DOHH2 (cell line): Measurements from ENCODE around the gene GPR45.

Experiments
- H3F3A ChIP-seq: fragments of 200-600 bp; sonication (generic), shearing (Covaris generic); 2 replicates; pipeline ENCODE4 v1.6.0; 2016; ENCODE audit warnings: antibody characterized with exemption, mild to moderate bottlenecking; ENCODE audit not compliant: control insufficient read depth, insufficient read depth
- H3K27ac ChIP-seq: fragments of 200-600 bp; sonication (generic); 2 replicates; pipeline ENCODE4 v1.5.1; 2014; ENCODE audit warnings: low read depth, mild to moderate bottlenecking, low read length, moderate library complexity
- H3K27me3 ChIP-seq: fragments of 200-600 bp; sonication (generic); 2 replicates; pipeline ENCODE4 v1.6.1; 2014; ENCODE audit warnings: mild to moderate bottlenecking, low read length, mixed read lengths; ENCODE audit not compliant: control insufficient read depth
- H3K36me3 ChIP-seq: fragments of 200-600 bp; sonication (generic); 2 replicates; pipeline ENCODE4 v1.6.1; 2014; ENCODE audit warnings: mild to moderate bottlenecking, low read length, moderate library complexity, mixed read lengths; ENCODE audit not compliant: control insufficient read depth
- H3K4me1 ChIP-seq: fragments of 200-600 bp; sonication (generic); 2 replicates; pipeline ENCODE4 v1.6.1; 2014; ENCODE audit warnings: mild to moderate bottlenecking, low read length, mixed read lengths; ENCODE audit not compliant: control insufficient read depth
- H3K4me2 ChIP-seq: fragments of 200-600 bp; sonication (generic); 2 replicates; pipeline ENCODE4 v1.6.0; 2014; ENCODE audit warnings: mild to moderate bottlenecking, low read length, moderate library complexity
- H3K4me3 ChIP-seq: fragments of 200-600 bp; sonication (generic); 2 replicates; pipeline ENCODE4 v1.5.1; 2014; ENCODE audit warnings: mild to moderate bottlenecking, low read length, mixed read lengths
- H3K79me2 ChIP-seq: fragments of 200-600 bp; sonication (generic); 2 replicates; pipeline ENCODE4 v1.6.1; 2014; ENCODE audit warnings: mild to moderate bottlenecking, low read length, mixed read lengths; ENCODE audit not compliant: control insufficient read depth
- H3K9me2 ChIP-seq: fragments of 200-600 bp; sonication (generic); replicated peaks from 2 replicates; pipeline ENCODE4 v1.6.1; 2014; ENCODE audit warnings: mild to moderate bottlenecking, low read length, mixed read lengths; ENCODE audit not compliant: control insufficient read depth
- H3K9me3 ChIP-seq: fragments of 200-600 bp; sonication (generic); 2 replicates; pipeline ENCODE4 v1.6.1; 2014; ENCODE audit warnings: antibody characterized with exemption, low read length, mixed read lengths; ENCODE audit not compliant: control insufficient read depth, insufficient read depth
- H4K20me1 ChIP-seq: fragments of 200-600 bp; sonication (generic); 2 replicates; pipeline ENCODE4 v1.6.0; 2014; ENCODE audit warnings: low read depth, mild to moderate bottlenecking, antibody characterized with exemption, low read length, moderate library complexity; ENCODE audit not compliant: control insufficient read depth, insufficient read depth
- EZH2phosphoT487 ChIP-seq: fragments of 200-600 bp; sonication (generic); IDR thresholded peaks from 2 replicates; pipeline ENCODE4 v1.6.1; 2017; ENCODE audit warnings: borderline replicate concordance, mild to moderate bottlenecking, antibody characterized with exemption, low read length, moderate library complexity, mixed read lengths
- TF ChIP-seq, protein P1 (sequence below): fragments of 200-600 bp; sonication (generic); IDR thresholded peaks from one replicate; pipeline ENCODE4 v1.5.1; 2014; ENCODE audit warnings: antibody characterized with exemption, mild to moderate bottlenecking, low read depth, low read length; ENCODE audit not compliant: poor library complexity, severe bottlenecking

GPR45 gene

DNA sequence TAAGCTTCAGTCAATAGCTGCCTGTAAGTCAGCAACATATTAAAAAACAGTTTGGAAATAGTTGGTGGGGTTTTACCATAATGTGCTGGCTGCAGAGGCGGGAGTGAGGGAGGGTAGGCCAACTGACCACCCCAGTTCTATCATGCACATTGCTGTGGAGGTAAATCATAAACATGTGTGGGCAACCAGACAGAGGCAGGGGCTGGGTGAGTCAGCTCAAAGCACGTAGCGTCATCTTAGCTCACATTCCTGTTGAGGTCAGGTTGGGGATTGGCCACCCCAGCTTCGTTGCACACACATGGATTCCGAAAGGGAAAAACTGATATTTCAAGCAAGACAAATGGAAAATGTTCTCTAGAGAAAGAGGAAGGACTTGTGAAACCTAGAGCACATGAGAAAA lies 19.5 kb downstream of the GPR45 start:
- Histone ChIP-seq H3K4me3 (no peak overlapping the region), H3K9me2 (no peaks in the 10 kb centered on the region), H3K9me3 (no peaks in the 10 kb centered on the region), H3K4me1 (no peaks in the 10 kb centered on the region), H3K4me2 (no peak overlapping the region), H3K27me3 (no peaks in the 10 kb centered on the region), H3K36me3 (peaks cover 16% of the 10 kb centered on the region), H3K79me2 (no peaks in the 10 kb centered on the region), H3K27ac (no peak overlapping the region), H3F3A (no peaks in the 10 kb centered on the region), H4K20me1 (no peaks in the 10 kb centered on the region)
- TF ChIP-seq EZH2phosphoT487: no peak

DNA sequence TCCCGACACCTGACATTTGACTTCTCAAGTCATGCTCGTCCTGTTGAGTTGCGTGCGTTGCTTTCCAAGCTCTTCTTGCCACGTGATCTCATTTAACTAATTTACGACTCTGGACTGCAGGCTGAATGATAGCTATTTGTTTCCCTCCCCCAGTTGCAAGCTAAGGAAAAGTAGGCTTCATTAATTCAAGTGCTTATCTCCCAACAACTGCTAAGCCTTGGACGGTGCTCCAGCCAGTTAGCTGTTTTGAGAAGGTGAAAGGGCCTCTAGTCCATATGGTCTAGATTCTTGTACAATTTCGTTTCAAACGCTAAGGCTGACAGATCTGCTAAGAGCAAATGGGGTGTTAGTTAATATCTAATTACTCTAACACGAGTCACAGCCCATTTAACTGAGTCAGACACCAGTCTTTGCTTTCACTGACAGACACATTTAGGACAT lies 21.1 kb downstream of the GPR45 start:
- Histone ChIP-seq H3K9me3 (no peaks in the 10 kb centered on the region), H3K79me2 (no peaks in the 10 kb centered on the region), H3K27ac (no peak overlapping the region), H3K36me3 (peaks cover 32% of the 10 kb centered on the region), H3F3A (no peaks in the 10 kb centered on the region), H3K9me2 (no peaks in the 10 kb centered on the region), H4K20me1 (no peaks in the 10 kb centered on the region), H3K4me2 (no peak overlapping the region), H3K4me3 (no peak overlapping the region), H3K27me3 (no peaks in the 10 kb centered on the region), H3K4me1 (no peaks in the 10 kb centered on the region)
- TF ChIP-seq, protein P1, sequence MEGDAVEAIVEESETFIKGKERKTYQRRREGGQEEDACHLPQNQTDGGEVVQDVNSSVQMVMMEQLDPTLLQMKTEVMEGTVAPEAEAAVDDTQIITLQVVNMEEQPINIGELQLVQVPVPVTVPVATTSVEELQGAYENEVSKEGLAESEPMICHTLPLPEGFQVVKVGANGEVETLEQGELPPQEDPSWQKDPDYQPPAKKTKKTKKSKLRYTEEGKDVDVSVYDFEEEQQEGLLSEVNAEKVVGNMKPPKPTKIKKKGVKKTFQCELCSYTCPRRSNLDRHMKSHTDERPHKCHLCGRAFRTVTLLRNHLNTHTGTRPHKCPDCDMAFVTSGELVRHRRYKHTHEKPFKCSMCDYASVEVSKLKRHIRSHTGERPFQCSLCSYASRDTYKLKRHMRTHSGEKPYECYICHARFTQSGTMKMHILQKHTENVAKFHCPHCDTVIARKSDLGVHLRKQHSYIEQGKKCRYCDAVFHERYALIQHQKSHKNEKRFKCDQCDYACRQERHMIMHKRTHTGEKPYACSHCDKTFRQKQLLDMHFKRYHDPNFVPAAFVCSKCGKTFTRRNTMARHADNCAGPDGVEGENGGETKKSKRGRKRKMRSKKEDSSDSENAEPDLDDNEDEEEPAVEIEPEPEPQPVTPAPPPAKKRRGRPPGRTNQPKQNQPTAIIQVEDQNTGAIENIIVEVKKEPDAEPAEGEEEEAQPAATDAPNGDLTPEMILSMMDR: no peak
- TF ChIP-seq EZH2phosphoT487: no peak

DNA sequence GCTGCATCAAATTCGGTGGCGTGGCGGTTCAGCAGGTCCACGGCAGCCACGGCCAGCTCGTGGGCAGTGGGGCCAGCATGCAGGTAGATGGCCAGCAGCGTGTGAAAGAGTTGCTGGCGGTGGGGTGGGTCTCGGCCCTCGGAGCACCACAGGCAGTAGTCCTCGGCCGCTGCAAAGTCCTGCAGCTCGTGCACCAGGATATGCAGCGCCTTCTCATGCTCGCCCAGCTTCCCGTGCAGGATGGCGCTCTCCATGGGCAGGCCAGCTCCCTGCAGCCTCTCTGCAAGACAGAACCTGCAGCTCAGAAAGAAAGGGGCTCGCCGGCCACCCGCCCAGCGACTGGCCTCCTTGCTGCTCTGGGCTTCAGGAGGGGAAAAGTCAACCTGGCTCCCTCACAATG lies 27.9 kb downstream of the GPR45 start:
- Histone ChIP-seq H3K36me3 (peaks cover 95% of the 10 kb centered on the region), H3K9me3 (no peaks in the 10 kb centered on the region), H3F3A (no peaks in the 10 kb centered on the region), H3K4me1 (no peaks in the 10 kb centered on the region), H3K4me2 (no peak overlapping the region), H3K27me3 (no peaks in the 10 kb centered on the region), H3K27ac (no peak overlapping the region), H3K79me2 (no peaks in the 10 kb centered on the region), H3K9me2 (no peaks in the 10 kb centered on the region), H4K20me1 (no peaks in the 10 kb centered on the region), H3K4me3 (no peak overlapping the region)
- TF ChIP-seq, protein P1: no peak
- no peak for TF ChIP-seq EZH2phosphoT487

DNA sequence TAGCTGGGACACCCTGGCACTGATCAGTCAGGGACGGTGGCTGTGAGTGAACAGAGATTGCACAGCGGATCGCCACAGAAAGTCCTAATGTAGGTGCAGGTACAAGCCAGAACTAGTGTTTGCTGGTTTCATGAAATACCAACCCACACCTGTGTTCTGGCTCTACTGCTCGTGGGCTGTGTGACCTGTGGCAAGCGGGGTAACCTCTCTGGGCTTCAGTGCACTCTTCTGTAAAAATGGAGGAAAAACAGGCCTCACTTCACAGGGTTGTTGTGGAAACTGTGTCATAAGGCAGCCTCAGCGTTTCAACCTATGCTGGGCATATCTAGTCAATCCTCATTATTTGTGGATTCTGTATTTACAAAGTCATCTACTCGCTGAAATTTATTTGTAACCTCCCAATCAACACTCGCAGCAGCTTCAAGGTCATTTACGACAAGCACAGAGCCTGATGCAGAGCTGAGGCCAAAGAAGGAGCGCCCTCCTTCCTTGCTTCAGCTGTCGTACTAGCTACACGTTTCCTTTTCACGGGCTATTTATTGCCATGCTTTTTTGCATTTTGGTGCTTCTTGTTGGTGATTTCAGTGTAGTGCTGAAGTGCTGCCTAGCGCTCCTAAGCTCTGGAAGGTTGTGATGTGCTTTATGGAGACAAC lies 30.0 kb downstream of the GPR45 start:
- no peak overlapping the region for H3K27ac ChIP-seq
- H4K20me1 ChIP-seq: no peaks in the 10 kb centered on the region
- TF ChIP-seq, protein P1: no peak
- TF ChIP-seq EZH2phosphoT487: no peak
- no peaks in the 10 kb centered on the region for H3K9me2 ChIP-seq
- no peaks in the 10 kb centered on the region for H3K79me2 ChIP-seq
- no peaks in the 10 kb centered on the region for H3K27me3 ChIP-seq
- H3K9me3 ChIP-seq: no peaks in the 10 kb centered on the region
- no peaks in the 10 kb centered on the region for H3F3A ChIP-seq
- peaks cover 96% of the 10 kb centered on the region for H3K36me3 ChIP-seq
- H3K4me2 ChIP-seq: no peak overlapping the region
- H3K4me3 ChIP-seq: no peak overlapping the region
- H3K4me1 ChIP-seq: no peaks in the 10 kb centered on the region
